WTC11 (cell line): ENCODE data around the gene CRTAP. TPM values are rescaled to one million over a fixed set of nuclear protein-coding genes. Genes with fewer than 3 reads are reported as not detected.

ENCODE experiments used
- ATAC-seq: fragments of 200-7000 bp; cut with Tn5 transposase; 2 replicates; pipeline ENCODE4 v1.10.0; 2021; ENCODE audit warnings: mild to moderate bottlenecking, moderate library complexity
- CTCF ChIA-PET: fragments of 300-600 bp; sonication (Branson Sonifier 250); formaldehyde crosslinking; loops from one replicate; lab custom pipeline; 2021; ENCODE audit warnings: antibody characterized with exemption; lab: Charles Lee
- POLR2A ChIA-PET: fragments of 350-600 bp; sonication (Branson Sonifier 250); formaldehyde crosslinking; loops from one replicate; lab custom pipeline; 2021; ENCODE audit warnings: antibody characterized with exemption; lab: Charles Lee
- DNase-seq: peaks from one replicate; pipeline ENCODE4 v3.0.0; 2021; ENCODE audit warnings: low spot score
- H3K27ac Mint-ChIP-seq: 2 replicates; pipeline ENCODE4 v1.8.0; 2021; ENCODE audit warnings: mixed read lengths
- H3K27me3 Mint-ChIP-seq: 2 replicates; pipeline ENCODE4 v1.8.0; 2021; ENCODE audit warnings: low read depth, mild to moderate bottlenecking, moderate library complexity, mixed read lengths
- H3K36me3 Mint-ChIP-seq: 2 replicates; pipeline ENCODE4 v1.8.0; 2021; ENCODE audit warnings: mixed read lengths
- H3K4me1 Mint-ChIP-seq: 2 replicates; pipeline ENCODE4 v1.8.0; 2022; ENCODE audit warnings: mixed read lengths
- H3K4me3 Mint-ChIP-seq: 2 replicates; pipeline ENCODE4 v1.8.0; 2021; ENCODE audit warnings: mild to moderate bottlenecking, moderate library complexity, mixed read lengths
- H3K9me3 Mint-ChIP-seq: 2 replicates; pipeline ENCODE4 v1.8.0; 2021; ENCODE audit warnings: mixed read lengths
- ELF4 ChIP-seq: sonication (generic); formaldehyde crosslinking; IDR thresholded peaks from 2 replicates; pipeline ENCODE4 v1.8.1; 2022; ENCODE audit warnings: low read depth, mild to moderate bottlenecking, moderate library complexity, missing genetic modification reagents
- FOXP1 ChIP-seq: sonication (generic); formaldehyde crosslinking; IDR thresholded peaks from 2 replicates; pipeline ENCODE4 v1.8.0; 2022; ENCODE audit warnings: missing genetic modification reagents, mild to moderate bottlenecking, moderate library complexity, borderline replicate concordance
- HMGA2 ChIP-seq: fragments of 250-450 bp; sonication (Bioruptor Pico); IDR thresholded peaks from 2 replicates; pipeline ENCODE4 v1.4.0; 2021; ENCODE audit warnings: mild to moderate bottlenecking, moderate library complexity
- JUN ChIP-seq: sonication (generic); formaldehyde crosslinking; IDR thresholded peaks from 2 replicates; pipeline ENCODE4 v1.8.0; 2023; ENCODE audit warnings: mild to moderate bottlenecking, missing genetic modification reagents
- KAT7 ChIP-seq: sonication (generic); formaldehyde crosslinking; IDR thresholded peaks from 2 replicates; pipeline ENCODE4 v1.8.1; 2023; ENCODE audit warnings: missing genetic modification reagents, mild to moderate bottlenecking, borderline replicate concordance
- NFYB ChIP-seq: sonication (generic); formaldehyde crosslinking; conservative IDR thresholded peaks from 2 replicates; pipeline ENCODE4 v1.8.0; 2022; ENCODE audit warnings: low read depth, missing genetic modification reagents
- NR2C2 ChIP-seq: sonication (generic); formaldehyde crosslinking; IDR thresholded peaks from 2 replicates; pipeline ENCODE4 v1.8.0; 2022; ENCODE audit warnings: mild to moderate bottlenecking, missing genetic modification reagents
- SMAD4 ChIP-seq: sonication (generic); formaldehyde crosslinking; IDR thresholded peaks from 2 replicates; pipeline ENCODE4 v1.8.0; 2022; ENCODE audit warnings: mild to moderate bottlenecking, missing genetic modification reagents
- SP1 ChIP-seq: sonication (generic); formaldehyde crosslinking; conservative IDR thresholded peaks from 2 replicates; pipeline ENCODE4 v1.8.1; 2022; ENCODE audit warnings: missing genetic modification reagents
- TEAD4 ChIP-seq: sonication (generic); formaldehyde crosslinking; IDR thresholded peaks from 2 replicates; pipeline ENCODE4 v1.8.0; 2022; ENCODE audit warnings: mild to moderate bottlenecking, missing genetic modification reagents
- TP53 ChIP-seq: sonication (generic); formaldehyde crosslinking; IDR thresholded peaks from 2 replicates; pipeline ENCODE4 v1.8.1; 2023; ENCODE audit warnings: mild to moderate bottlenecking, missing genetic modification reagents
- ZNF396 ChIP-seq: fragments of 250-450 bp; sonication (Bioruptor Pico); IDR thresholded peaks from 2 replicates; pipeline ENCODE4 v1.8.0; 2021; ENCODE audit warnings: mild to moderate bottlenecking, moderate library complexity, borderline replicate concordance
- ZNF671 ChIP-seq: fragments of 250-450 bp; sonication (Bioruptor Pico); IDR thresholded peaks from 2 replicates; pipeline ENCODE4 v1.8.0; 2021; ENCODE audit warnings: mild to moderate bottlenecking
- total RNA-seq: library from RNA; stranded (reverse); gene quantifications from 3 replicates; pipeline ENCODE4 v1.2.3, GENCODE V29; 2021
- TF ChIP-seq, protein P1 (sequence below): fragments of 250-450 bp; sonication (Bioruptor Pico); IDR thresholded peaks from 2 replicates; pipeline ENCODE4 v1.9.0; 2021; ENCODE audit warnings: mild to moderate bottlenecking, borderline replicate concordance
- TF ChIP-seq, protein P2 (sequence below): fragments of 250-450 bp; sonication (Bioruptor Pico); IDR thresholded peaks from 2 replicates; pipeline ENCODE4 v1.9.0; 2021; ENCODE audit warnings: mild to moderate bottlenecking
- TF ChIP-seq, protein P3 (sequence below): sonication (generic); formaldehyde crosslinking; IDR thresholded peaks from 2 replicates; pipeline ENCODE4 v1.8.1; 2023; ENCODE audit warnings: mild to moderate bottlenecking, missing genetic modification reagents, moderate library complexity
- TF ChIP-seq, protein P4 (sequence below): sonication (generic); formaldehyde crosslinking; IDR thresholded peaks from 2 replicates; pipeline ENCODE4 v1.8.1; 2023; ENCODE audit warnings: mild to moderate bottlenecking, missing genetic modification reagents
- TF ChIP-seq, protein P5 (sequence below): sonication (generic); formaldehyde crosslinking; IDR thresholded peaks from 2 replicates; pipeline ENCODE4 v1.8.1; 2023; ENCODE audit warnings: mild to moderate bottlenecking, missing genetic modification reagents
- TF ChIP-seq, protein P6 (sequence below): sonication (generic); formaldehyde crosslinking; IDR thresholded peaks from 2 replicates; pipeline ENCODE4 v1.8.1; 2023; ENCODE audit warnings: mild to moderate bottlenecking, missing genetic modification reagents, moderate library complexity
- TF ChIP-seq, protein P7 (sequence below): sonication (generic); formaldehyde crosslinking; IDR thresholded peaks from 2 replicates; pipeline ENCODE4 v1.8.1; 2022; ENCODE audit warnings: low read depth, mild to moderate bottlenecking, moderate library complexity, missing genetic modification reagents, borderline replicate concordance

CRTAP gene
- total RNA-seq, 1 experiment from 2014 or later: 156 TPM

DNA sequence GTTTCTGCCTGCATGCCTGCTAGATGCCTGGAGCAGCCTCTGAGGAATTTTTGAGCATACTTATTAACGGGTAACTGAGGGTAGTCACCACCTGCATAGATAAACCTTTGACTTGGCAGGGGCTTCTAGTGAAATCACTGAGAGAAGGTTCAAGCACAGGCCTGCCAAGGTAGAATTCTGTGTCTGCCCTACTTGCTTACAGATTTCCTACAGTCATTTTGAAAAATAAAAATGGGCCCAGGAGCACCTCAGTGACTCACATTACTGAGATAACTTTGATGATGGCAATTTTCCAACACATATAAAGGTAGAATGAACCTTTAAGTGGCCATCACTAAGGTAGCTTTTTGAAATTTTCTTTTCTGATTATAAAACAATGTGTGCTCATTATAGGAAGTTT, 10.8 kb downstream of the CRTAP start:
- no peak for DNase-seq
- H3K27me3 Mint-ChIP-seq: no peaks in the 10 kb centered on the region
- no peak for ATAC-seq
- ChIA-PET CTCF (interaction anchor here (0.8 kb wide), 1 partner anchor 248 kb away, joined by 4 read pairs; no protein-coding TSS in a partner anchor), POLR2A (no interaction called here)
- H3K9me3 Mint-ChIP-seq: no peaks in the 10 kb centered on the region
- peaks cover 43% of the 10 kb centered on the region for H3K36me3 Mint-ChIP-seq
- TF ChIP-seq HMGA2 (no peak), ZNF396 (CRISPR knock-in tag) (no peak), TEAD4 (CRISPR knock-in tag) (no peak), ZNF671 (CRISPR knock-in tag) (no peak), FOXP1 (CRISPR knock-in tag) (no peak), JUN (no peak)
- TF ChIP-seq, protein P1, sequence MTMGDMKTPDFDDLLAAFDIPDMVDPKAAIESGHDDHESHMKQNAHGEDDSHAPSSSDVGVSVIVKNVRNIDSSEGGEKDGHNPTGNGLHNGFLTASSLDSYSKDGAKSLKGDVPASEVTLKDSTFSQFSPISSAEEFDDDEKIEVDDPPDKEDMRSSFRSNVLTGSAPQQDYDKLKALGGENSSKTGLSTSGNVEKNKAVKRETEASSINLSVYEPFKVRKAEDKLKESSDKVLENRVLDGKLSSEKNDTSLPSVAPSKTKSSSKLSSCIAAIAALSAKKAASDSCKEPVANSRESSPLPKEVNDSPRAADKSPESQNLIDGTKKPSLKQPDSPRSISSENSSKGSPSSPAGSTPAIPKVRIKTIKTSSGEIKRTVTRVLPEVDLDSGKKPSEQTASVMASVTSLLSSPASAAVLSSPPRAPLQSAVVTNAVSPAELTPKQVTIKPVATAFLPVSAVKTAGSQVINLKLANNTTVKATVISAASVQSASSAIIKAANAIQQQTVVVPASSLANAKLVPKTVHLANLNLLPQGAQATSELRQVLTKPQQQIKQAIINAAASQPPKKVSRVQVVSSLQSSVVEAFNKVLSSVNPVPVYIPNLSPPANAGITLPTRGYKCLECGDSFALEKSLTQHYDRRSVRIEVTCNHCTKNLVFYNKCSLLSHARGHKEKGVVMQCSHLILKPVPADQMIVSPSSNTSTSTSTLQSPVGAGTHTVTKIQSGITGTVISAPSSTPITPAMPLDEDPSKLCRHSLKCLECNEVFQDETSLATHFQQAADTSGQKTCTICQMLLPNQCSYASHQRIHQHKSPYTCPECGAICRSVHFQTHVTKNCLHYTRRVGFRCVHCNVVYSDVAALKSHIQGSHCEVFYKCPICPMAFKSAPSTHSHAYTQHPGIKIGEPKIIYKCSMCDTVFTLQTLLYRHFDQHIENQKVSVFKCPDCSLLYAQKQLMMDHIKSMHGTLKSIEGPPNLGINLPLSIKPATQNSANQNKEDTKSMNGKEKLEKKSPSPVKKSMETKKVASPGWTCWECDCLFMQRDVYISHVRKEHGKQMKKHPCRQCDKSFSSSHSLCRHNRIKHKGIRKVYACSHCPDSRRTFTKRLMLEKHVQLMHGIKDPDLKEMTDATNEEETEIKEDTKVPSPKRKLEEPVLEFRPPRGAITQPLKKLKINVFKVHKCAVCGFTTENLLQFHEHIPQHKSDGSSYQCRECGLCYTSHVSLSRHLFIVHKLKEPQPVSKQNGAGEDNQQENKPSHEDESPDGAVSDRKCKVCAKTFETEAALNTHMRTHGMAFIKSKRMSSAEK (CRISPR knock-in tag): no peak
- TF ChIP-seq, protein P2, sequence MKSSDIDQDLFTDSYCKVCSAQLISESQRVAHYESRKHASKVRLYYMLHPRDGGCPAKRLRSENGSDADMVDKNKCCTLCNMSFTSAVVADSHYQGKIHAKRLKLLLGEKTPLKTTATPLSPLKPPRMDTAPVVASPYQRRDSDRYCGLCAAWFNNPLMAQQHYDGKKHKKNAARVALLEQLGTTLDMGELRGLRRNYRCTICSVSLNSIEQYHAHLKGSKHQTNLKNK (CRISPR knock-in tag): no peak
- TF ChIP-seq, protein P3, sequence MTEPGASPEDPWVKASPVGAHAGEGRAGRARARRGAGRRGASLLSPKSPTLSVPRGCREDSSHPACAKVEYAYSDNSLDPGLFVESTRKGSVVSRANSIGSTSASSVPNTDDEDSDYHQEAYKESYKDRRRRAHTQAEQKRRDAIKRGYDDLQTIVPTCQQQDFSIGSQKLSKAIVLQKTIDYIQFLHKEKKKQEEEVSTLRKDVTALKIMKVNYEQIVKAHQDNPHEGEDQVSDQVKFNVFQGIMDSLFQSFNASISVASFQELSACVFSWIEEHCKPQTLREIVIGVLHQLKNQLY (CRISPR knock-in tag): no peak
- TF ChIP-seq, protein P4, sequence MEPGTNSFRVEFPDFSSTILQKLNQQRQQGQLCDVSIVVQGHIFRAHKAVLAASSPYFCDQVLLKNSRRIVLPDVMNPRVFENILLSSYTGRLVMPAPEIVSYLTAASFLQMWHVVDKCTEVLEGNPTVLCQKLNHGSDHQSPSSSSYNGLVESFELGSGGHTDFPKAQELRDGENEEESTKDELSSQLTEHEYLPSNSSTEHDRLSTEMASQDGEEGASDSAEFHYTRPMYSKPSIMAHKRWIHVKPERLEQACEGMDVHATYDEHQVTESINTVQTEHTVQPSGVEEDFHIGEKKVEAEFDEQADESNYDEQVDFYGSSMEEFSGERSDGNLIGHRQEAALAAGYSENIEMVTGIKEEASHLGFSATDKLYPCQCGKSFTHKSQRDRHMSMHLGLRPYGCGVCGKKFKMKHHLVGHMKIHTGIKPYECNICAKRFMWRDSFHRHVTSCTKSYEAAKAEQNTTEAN (CRISPR knock-in tag): no peak
- peaks cover 2% of the 10 kb centered on the region; the same call in 1 of the 2 replicates for H3K4me1 Mint-ChIP-seq
- H3K4me3 Mint-ChIP-seq: no peak overlapping the region
- no peak overlapping the region for H3K27ac Mint-ChIP-seq

DNA sequence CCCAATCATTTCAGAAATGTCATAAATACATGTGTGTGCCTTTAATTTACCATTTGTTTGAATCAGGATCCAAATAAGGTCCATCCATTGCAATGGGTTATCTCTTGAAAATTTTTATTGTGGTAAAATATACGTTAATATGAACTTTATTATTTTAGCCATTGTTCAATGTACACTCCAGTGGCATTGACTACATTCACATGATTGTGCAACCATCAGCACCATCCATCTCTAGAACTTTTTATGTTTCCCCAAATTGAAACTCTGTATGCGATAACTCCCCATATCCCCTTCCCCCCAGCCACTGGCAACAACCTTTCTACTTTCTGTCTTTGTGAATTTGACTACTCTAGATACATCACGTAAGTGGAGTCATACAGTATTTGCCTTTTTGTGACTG, 12.0 kb downstream of the CRTAP start:
- peaks cover 2% of the 10 kb centered on the region; the same call in 1 of the 2 replicates for H3K4me1 Mint-ChIP-seq
- DNase-seq: no peak
- no peak for ATAC-seq
- H3K9me3 Mint-ChIP-seq: no peaks in the 10 kb centered on the region
- peaks cover 42% of the 10 kb centered on the region for H3K36me3 Mint-ChIP-seq
- CTCF ChIA-PET: no interaction called here
- H3K27ac Mint-ChIP-seq: no peak overlapping the region
- no peak overlapping the region for H3K4me3 Mint-ChIP-seq
- no peaks in the 10 kb centered on the region for H3K27me3 Mint-ChIP-seq
- POLR2A ChIA-PET: no interaction called here
- TF ChIP-seq NFYB (CRISPR knock-in tag) (no peak), NR2C2 (CRISPR knock-in tag) (no peak), SP1 (CRISPR knock-in tag) (no peak), SMAD4 (CRISPR knock-in tag) (no peak), TP53 (no peak), ELF4 (CRISPR knock-in tag) (no peak), KAT7 (no peak)
- TF ChIP-seq, protein P1 (CRISPR knock-in tag): no peak
- TF ChIP-seq, protein P5, sequence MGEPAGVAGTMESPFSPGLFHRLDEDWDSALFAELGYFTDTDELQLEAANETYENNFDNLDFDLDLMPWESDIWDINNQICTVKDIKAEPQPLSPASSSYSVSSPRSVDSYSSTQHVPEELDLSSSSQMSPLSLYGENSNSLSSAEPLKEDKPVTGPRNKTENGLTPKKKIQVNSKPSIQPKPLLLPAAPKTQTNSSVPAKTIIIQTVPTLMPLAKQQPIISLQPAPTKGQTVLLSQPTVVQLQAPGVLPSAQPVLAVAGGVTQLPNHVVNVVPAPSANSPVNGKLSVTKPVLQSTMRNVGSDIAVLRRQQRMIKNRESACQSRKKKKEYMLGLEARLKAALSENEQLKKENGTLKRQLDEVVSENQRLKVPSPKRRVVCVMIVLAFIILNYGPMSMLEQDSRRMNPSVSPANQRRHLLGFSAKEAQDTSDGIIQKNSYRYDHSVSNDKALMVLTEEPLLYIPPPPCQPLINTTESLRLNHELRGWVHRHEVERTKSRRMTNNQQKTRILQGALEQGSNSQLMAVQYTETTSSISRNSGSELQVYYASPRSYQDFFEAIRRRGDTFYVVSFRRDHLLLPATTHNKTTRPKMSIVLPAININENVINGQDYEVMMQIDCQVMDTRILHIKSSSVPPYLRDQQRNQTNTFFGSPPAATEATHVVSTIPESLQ (CRISPR knock-in tag): no peak
- TF ChIP-seq, protein P6, sequence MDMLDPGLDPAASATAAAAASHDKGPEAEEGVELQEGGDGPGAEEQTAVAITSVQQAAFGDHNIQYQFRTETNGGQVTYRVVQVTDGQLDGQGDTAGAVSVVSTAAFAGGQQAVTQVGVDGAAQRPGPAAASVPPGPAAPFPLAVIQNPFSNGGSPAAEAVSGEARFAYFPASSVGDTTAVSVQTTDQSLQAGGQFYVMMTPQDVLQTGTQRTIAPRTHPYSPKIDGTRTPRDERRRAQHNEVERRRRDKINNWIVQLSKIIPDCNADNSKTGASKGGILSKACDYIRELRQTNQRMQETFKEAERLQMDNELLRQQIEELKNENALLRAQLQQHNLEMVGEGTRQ: no peak
- TF ChIP-seq, protein P7, sequence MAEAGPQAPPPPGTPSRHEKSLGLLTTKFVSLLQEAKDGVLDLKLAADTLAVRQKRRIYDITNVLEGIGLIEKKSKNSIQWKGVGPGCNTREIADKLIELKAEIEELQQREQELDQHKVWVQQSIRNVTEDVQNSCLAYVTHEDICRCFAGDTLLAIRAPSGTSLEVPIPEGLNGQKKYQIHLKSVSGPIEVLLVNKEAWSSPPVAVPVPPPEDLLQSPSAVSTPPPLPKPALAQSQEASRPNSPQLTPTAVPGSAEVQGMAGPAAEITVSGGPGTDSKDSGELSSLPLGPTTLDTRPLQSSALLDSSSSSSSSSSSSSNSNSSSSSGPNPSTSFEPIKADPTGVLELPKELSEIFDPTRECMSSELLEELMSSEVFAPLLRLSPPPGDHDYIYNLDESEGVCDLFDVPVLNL (CRISPR knock-in tag): no peak
